AG04450 (cell line): ENCODE results near the gene IVD. TPM values are rescaled to one million over a fixed set of nuclear protein-coding genes. Genes with fewer than 3 reads are reported as not detected.

ENCODE experiments used
- CTCF ChIA-PET: fragments of 300-600, 350-600 bp; formaldehyde crosslinking; extraction: SDS; loops from one replicate; lab custom pipeline; 2022; ENCODE audit warnings: antibody characterized with exemption, inconsistent platforms; lab: Charles Lee
- POLR2A ChIA-PET: fragments of 350-600 bp; formaldehyde crosslinking; extraction: SDS; loops from one replicate; lab custom pipeline; 2021; ENCODE audit warnings: antibody characterized with exemption, inconsistent platforms; lab: Yijun Ruan, JAX
- DNase-seq: peaks from one replicate; pipeline ENCODE4 v3.0.0-alpha.2; 2011; ENCODE audit warnings: low read depth, low spot score
- H3K27ac ChIP-seq: one replicate; pipeline ENCODE4 v1.5.1; 2012; ENCODE audit warnings: low read depth, low read length, control low read depth
- H3K27me3 ChIP-seq: one replicate; pipeline ENCODE4 v1.6.0; 2012; ENCODE audit warnings: low read length; ENCODE audit not compliant: control insufficient read depth, insufficient read depth
- H3K4me3 ChIP-seq: 2 replicates; pipeline ENCODE4 v1.5.1; 2011; ENCODE audit warnings: mild to moderate bottlenecking, low read depth, low read length, control low read depth
- H3K9me3 ChIP-seq: 2 replicates; pipeline ENCODE4 v1.5.1; 2012; ENCODE audit warnings: low read length; ENCODE audit not compliant: control insufficient read depth, insufficient read depth
- CTCF ChIP-seq: IDR thresholded peaks from 2 replicates; pipeline ENCODE4 v1.5.1; 2011; ENCODE audit warnings: low read depth, low read length, control low read depth, inconsistent platforms
- polyA plus RNA-seq: library from polyadenylated mRNA; depleted of rRNA; stranded (reverse); fragments of >200 nt; gene quantifications from 2 replicates; pipeline ENCODE4 v1.2.3, GENCODE V29; 2011

Gene IVD
- polyA plus RNA-seq, 1 experiment: 49.3 TPM

DNA sequence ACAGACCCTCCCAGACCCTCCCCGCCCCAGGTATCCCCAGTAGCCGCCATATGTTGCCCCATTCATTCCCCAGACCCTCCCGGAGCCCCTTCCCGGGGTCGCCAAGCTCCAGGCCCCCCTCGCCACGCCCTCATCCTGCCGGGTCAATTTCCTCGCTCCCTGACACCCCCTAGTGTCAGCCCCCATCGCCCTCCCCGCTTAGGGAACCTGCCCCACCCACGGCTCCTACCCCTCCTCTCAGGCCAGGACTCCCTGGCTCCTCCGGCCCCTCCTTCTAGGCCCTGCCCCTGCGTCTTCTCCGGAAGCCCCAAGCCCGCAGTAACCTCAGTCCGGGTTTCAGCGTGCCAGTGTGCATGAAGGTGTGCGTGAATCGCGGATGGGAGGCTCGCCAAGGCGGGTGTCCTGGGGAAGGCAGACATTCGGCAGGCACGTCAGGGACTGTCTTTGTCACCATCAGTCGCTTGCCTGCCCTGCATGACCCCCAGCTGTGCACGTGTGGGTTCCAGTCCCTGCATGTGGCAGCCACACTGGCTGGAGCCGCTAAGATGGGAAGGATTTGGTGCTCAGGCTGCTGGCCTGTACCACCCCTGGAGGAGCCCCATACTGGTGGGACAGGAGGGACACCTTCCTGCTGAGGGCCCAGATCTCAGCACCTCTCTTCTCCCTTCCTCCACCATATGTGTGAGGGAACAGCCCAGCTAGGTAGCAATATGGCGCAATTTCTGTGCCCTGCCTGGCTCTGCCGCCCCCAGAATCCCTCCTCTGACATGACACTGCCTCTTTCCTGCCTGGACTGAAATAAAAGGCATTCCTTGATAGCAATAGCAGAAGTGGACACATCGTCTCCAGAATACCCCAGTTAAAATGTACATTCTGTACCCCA is 46.9 kb upstream of the IVD start:
- DNase-seq: no peak
- ChIA-PET POLR2A (no interaction called here), CTCF (interaction anchor here (0.9 to 1.8 kb wide), 2 partner anchors 13 to 14 kb away, joined by 5 to 12 read pairs; no protein-coding TSS in a partner anchor)
- Histone ChIP-seq H3K4me3 (peak overlapping the region; percentile 56), H3K27ac (no peak overlapping the region), H3K27me3 (peaks cover 36% of the 10 kb centered on the region), H3K9me3 (no peaks in the 10 kb centered on the region; the same call in 1 of the 2 replicates)
- TF ChIP-seq CTCF: no peak

- POLR2A ChIA-PET: no interaction called here
- no peak for TF ChIP-seq CTCF
- no peak overlapping the region for H3K4me3 ChIP-seq
Observed at GRCh38 chr15:40360015-40360414, 45.6 kb upstream of the IVD start.

GRCh38 chr15:40361640-40362039 is 44.0 kb upstream of the IVD start:
- H3K9me3 ChIP-seq: no peaks in the 10 kb centered on the region; the same call in 1 of the 2 replicates

More at GRCh38 chr15:40360015-40360414, 45.6 kb upstream of the IVD start:
- CTCF ChIA-PET: no interaction called here
- DNase-seq: no peak
- H3K9me3 ChIP-seq: no peaks in the 10 kb centered on the region; the same call in 1 of the 2 replicates
- no peak overlapping the region for H3K27ac ChIP-seq
- peaks cover 44% of the 10 kb centered on the region for H3K27me3 ChIP-seq

GRCh38 chr15:40363611-40364010 is 42.0 kb upstream of the IVD start:
- ChIA-PET POLR2A (no interaction called here), CTCF (no interaction called here)

More at GRCh38 chr15:40361640-40362039, 44.0 kb upstream of the IVD start:
- peaks cover 55% of the 10 kb centered on the region for H3K27me3 ChIP-seq
- no peak overlapping the region for H3K4me3 ChIP-seq
- no peak overlapping the region for H3K27ac ChIP-seq
- DNase-seq: no peak
- CTCF ChIA-PET: no interaction called here
- POLR2A ChIA-PET: no interaction called here
- TF ChIP-seq CTCF: no peak

More at GRCh38 chr15:40363611-40364010, 42.0 kb upstream of the IVD start:
- H3K27me3 ChIP-seq: peaks cover 57% of the 10 kb centered on the region
- no peak for DNase-seq
- H3K9me3 ChIP-seq: no peaks in the 10 kb centered on the region; the same call in 1 of the 2 replicates
- no peak overlapping the region for H3K27ac ChIP-seq
- no peak for TF ChIP-seq CTCF
- H3K4me3 ChIP-seq: no peak overlapping the region
